HEK293 (cell line): Measurements from ENCODE around the gene SHISA9.
"Not testable (repeated sequence)": the region's sequence is repeated elsewhere in the genome, so short reads cannot be mapped to it uniquely, and the experiment has no call there.

Experiments used
- CTCF ChIA-PET: fragments of 350-600 bp; formaldehyde crosslinking; extraction: SDS; loops from one replicate; lab custom pipeline; 2021; ENCODE audit warnings: antibody characterized with exemption; lab: Yijun Ruan, JAX
- POLR2A ChIA-PET: fragments of 300-600 bp; formaldehyde crosslinking; extraction: SDS; loops from one replicate; lab custom pipeline; 2020; ENCODE audit warnings: antibody characterized with exemption, inconsistent platforms; lab: Yijun Ruan, JAX
- H3K27ac ChIP-seq: fragments of 200-500 bp; sonication (Bioruptor generic); 2 replicates; pipeline ENCODE4 v1.5.1; 2014; ENCODE audit warnings: low read depth, low read length, control low read depth, inconsistent platforms; ENCODE audit errors: extremely low read depth
- H3K36me3 ChIP-seq, 2 experiments: fragments of 200-500 bp in 1 of 2; sonication (Bioruptor generic) in 1 of 2; 1 replicate in 1 of 2; 2 replicates in 1 of 2; pipeline ENCODE4 v1.5.1; 2014 to 2017; ENCODE audit warnings: inconsistent platforms in 2 of 2, low read length in 2 of 2; ENCODE audit not compliant: control insufficient read depth in 2 of 2, insufficient read depth in 1 of 2
- H3K4me1 ChIP-seq: fragments of 200-500 bp; sonication (Bioruptor generic); 2 replicates; pipeline ENCODE4 v1.5.1; 2014; ENCODE audit warnings: mild to moderate bottlenecking, low read length, inconsistent platforms; ENCODE audit not compliant: control insufficient read depth, insufficient read depth
- H3K4me3 ChIP-seq: 2 replicates; pipeline ENCODE4 v1.5.1; 2011; ENCODE audit warnings: low read depth, mild to moderate bottlenecking, control low read depth, low read length, moderate library complexity
- H3K9me3 ChIP-seq: fragments of 200-500 bp; sonication (Bioruptor generic); 2 replicates; pipeline ENCODE4 v1.5.1; 2014; ENCODE audit warnings: low read depth, low read length, inconsistent platforms; ENCODE audit not compliant: control insufficient read depth, insufficient read depth
- INSM2 ChIP-seq: fragments of 450-650 bp; formaldehyde crosslinking; IDR thresholded peaks from 2 replicates; pipeline ENCODE4 v1.5.1; 2016; ENCODE audit warnings: missing biosample characterization, missing genetic modification characterization
- SALL2 ChIP-seq: fragments of 450-650 bp; formaldehyde crosslinking; IDR thresholded peaks from 2 replicates; pipeline ENCODE4 v1.5.0; 2017; ENCODE audit warnings: missing biosample characterization, mild to moderate bottlenecking, missing genetic modification characterization, borderline replicate concordance
- ZBTB1 ChIP-seq: fragments of 450-650 bp; formaldehyde crosslinking; IDR thresholded peaks from 2 replicates; pipeline ENCODE4 v1.5.1; 2016; ENCODE audit warnings: missing biosample characterization, missing genetic modification characterization
- ZNF221 ChIP-seq: fragments of 450-650 bp; formaldehyde crosslinking; IDR thresholded peaks from 2 replicates; pipeline ENCODE4 v1.5.1; 2017; ENCODE audit warnings: missing biosample characterization, missing genetic modification characterization, borderline replicate concordance
- ZNF23 ChIP-seq: fragments of 450-650 bp; formaldehyde crosslinking; IDR thresholded peaks from 2 replicates; pipeline ENCODE4 v1.5.1; 2016; ENCODE audit warnings: missing biosample characterization, missing genetic modification characterization, borderline replicate concordance
- ZNF37A ChIP-seq: fragments of 450-650 bp; IDR thresholded peaks from 2 replicates; pipeline ENCODE4 v1.5.1; 2018; ENCODE audit warnings: missing biosample characterization, missing genetic modification characterization
- ZNF398 ChIP-seq: fragments of 450-650 bp; formaldehyde crosslinking; IDR thresholded peaks from 2 replicates; pipeline ENCODE4 v1.5.1; 2017; ENCODE audit warnings: missing biosample characterization, missing genetic modification characterization
- ZNF837 ChIP-seq: fragments of 450-650 bp; formaldehyde crosslinking; IDR thresholded peaks from 2 replicates; pipeline ENCODE4 v1.5.1; 2016; ENCODE audit warnings: missing biosample characterization, missing genetic modification characterization
- TF ChIP-seq, protein P1 (sequence below): fragments of 450-650 bp; formaldehyde crosslinking; IDR thresholded peaks from 2 replicates; pipeline ENCODE4 v1.5.1; 2016; ENCODE audit warnings: missing biosample characterization, missing genetic modification characterization
- TF ChIP-seq, protein P2 (sequence below): sonication (generic); formaldehyde crosslinking; IDR thresholded peaks from 2 replicates; pipeline ENCODE4 v1.8.1; 2022; ENCODE audit warnings: mild to moderate bottlenecking, moderate library complexity, missing genetic modification reagents
- TF ChIP-seq, protein P3 (sequence below): fragments of 450-650 bp; formaldehyde crosslinking; IDR thresholded peaks from 2 replicates; pipeline ENCODE4 v1.5.1; 2016; ENCODE audit warnings: missing biosample characterization, missing genetic modification characterization

The SHISA9 gene

DNA sequence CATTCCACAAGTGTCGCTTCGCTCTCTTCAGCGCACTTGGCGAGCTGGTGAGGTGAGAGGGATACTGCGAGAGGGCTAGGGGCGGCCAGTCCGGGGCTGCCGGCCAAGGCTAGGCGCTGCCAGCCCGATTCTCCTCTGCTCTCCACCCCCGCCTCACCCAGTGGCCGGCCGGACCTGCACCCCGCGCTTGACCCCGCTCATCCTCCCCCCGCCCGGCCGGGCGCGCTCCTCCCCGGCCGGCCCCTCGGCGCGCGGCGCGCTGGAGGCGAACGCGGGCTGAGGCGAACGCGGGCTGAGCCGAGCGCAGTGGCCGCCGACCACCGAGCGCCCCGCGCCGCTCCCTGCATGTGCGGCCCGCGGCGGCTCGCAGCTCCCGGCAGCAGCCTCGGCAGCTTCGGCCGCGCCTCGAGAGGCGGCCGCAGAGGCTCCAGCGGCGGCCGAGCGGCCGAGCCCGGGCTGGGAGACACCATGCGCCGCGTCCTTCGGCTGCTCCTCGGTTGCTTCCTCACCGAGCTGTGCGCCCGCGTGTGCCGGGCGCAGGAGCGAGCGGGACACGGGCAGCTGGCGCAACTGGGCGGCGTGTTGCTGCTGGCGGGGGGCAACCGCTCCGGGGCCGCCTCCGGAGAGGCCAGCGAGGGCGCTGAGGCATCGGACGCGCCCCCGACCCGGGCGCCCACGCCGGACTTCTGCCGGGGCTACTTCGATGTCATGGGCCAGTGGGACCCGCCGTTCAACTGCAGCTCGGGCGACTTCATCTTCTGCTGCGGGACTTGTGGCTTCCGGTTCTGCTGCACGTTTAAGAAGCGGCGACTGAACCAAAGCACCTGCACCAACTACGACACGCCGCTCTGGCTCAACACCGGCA is at the start of gene SHISA9:
Gene SHISA9, plus strand, starts transcription at position 2 of the 865 bp plus-strand sequence.
- ChIA-PET POLR2A (no interaction called here), CTCF (no interaction called here)
- peak within 1 kb of the TSS; percentile 26 for H3K4me3 ChIP-seq
- H3K9me3 ChIP-seq, result no peaks in the 10 kb centered on the region
- H3K4me1 ChIP-seq, result no peaks in the 10 kb centered on the region
- TF ChIP-seq ZNF37A, result no peak
- no peak within 1 kb of the TSS; the same call in 1 of the 2 replicates for H3K27ac ChIP-seq
- H3K36me3 ChIP-seq, result no peaks in the 10 kb centered on the region

GRCh38 chr16:12853972-12854371 is 47.4 kb upstream of the SHISA9 start:
- ChIA-PET CTCF (no interaction called here), POLR2A (no interaction called here)
- TF ChIP-seq, protein P1, sequence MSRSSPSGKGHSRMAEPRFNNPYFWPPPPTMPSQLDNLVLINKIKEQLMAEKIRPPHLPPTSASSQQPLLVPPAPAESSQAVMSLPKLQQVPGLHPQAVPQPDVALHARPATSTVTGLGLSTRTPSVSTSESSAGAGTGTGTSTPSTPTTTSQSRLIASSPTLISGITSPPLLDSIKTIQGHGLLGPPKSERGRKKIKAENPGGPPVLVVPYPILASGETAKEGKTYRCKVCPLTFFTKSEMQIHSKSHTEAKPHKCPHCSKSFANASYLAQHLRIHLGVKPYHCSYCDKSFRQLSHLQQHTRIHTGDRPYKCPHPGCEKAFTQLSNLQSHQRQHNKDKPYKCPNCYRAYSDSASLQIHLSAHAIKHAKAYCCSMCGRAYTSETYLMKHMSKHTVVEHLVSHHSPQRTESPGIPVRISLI (tag by site-specific recombination), result no peak
- TF ChIP-seq ZNF221 (tag by site-specific recombination), result no peak
- TF ChIP-seq ZNF23 (tag by site-specific recombination), result no peak
- TF ChIP-seq INSM2, result no peak
- TF ChIP-seq, protein P2, sequence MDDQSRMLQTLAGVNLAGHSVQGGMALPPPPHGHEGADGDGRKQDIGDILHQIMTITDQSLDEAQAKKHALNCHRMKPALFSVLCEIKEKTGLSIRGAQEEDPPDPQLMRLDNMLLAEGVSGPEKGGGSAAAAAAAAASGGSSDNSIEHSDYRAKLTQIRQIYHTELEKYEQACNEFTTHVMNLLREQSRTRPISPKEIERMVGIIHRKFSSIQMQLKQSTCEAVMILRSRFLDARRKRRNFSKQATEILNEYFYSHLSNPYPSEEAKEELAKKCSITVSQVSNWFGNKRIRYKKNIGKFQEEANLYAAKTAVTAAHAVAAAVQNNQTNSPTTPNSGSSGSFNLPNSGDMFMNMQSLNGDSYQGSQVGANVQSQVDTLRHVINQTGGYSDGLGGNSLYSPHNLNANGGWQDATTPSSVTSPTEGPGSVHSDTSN, result no peak
- Histone ChIP-seq H3K4me3 (no peak overlapping the region), H3K36me3 (no peaks in the 10 kb centered on the region), H3K27ac (no peak overlapping the region), H3K4me1 (no peaks in the 10 kb centered on the region), H3K9me3 (no peaks in the 10 kb centered on the region)

DNA sequence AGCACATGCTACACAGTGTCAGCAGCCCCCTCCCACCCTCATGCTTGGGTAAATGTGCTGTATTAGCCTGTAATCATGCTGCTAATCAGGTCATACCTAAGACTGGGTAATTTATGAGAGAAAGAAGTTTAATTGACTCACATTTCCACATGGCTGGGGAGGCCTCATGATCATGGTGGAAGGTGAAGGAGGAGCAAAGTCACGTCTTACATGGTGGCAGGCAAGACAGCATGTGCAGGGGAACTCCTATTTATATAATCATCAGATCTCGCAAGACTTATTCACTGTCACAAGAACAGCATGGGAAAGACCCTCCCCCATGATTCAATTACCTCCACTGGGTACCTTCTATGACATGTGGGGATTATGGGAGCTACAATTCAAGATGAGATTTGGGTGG is 44.0 kb upstream of the SHISA9 start:
- H3K27ac ChIP-seq, H3K9me3 ChIP-seq, H3K4me3 ChIP-seq, POLR2A ChIA-PET, H3K36me3 ChIP-seq, CTCF ChIA-PET, H3K4me1 ChIP-seq: not testable (repeated sequence)

GRCh38 chr16:12862327-12862726 is 39.1 kb upstream of the SHISA9 start:
- TF ChIP-seq ZNF837, result no peak
- TF ChIP-seq, protein P3, sequence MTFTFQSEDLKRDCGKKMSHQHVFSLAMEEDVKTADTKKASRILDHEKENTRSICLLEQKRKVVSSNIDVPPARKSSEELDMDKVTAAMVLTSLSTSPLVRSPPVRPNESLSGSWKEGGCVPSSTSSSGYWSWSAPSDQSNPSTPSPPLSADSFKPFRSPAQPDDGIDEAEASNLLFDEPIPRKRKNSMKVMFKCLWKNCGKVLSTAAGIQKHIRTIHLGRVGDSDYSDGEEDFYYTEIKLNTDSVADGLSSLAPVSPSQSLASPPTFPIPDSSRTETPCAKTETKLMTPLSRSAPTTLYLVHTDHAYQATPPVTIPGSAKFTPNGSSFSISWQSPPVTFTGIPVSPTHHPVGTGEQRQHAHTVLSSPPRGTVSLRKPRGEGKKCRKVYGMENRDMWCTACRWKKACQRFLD (tag by site-specific recombination), result no peak
- no peak for TF ChIP-seq ZNF221 (tag by site-specific recombination)
- no peak for TF ChIP-seq SALL2 (tag by site-specific recombination)
- TF ChIP-seq ZNF398, result no peak
- no peak for TF ChIP-seq ZBTB1 (tag by site-specific recombination)
- H3K36me3 ChIP-seq, result no peaks in the 10 kb centered on the region
- no peak overlapping the region for H3K27ac ChIP-seq
- CTCF ChIA-PET, result no interaction called here
- H3K4me1 ChIP-seq, result no peaks in the 10 kb centered on the region
- H3K4me3 ChIP-seq, result no peak overlapping the region
- POLR2A ChIA-PET, result no interaction called here
- H3K9me3 ChIP-seq, result no peaks in the 10 kb centered on the region
